PFSK-1 (cell line): ENCODE results near the gene SEC31A.

ENCODE experiments used
- TAF1 ChIP-seq: IDR thresholded peaks from 2 replicates; pipeline ENCODE4 v1.6.1; 2012; ENCODE audit warnings: low read length, control low read depth, borderline replicate concordance; ENCODE audit not compliant: insufficient read depth
- TF ChIP-seq, protein P1 (sequence below), 2 experiments: IDR thresholded peaks; 2 replicates each; pipeline versions ENCODE4 v1.6.1 to v1.8.0; 2011 to 2012; ENCODE audit warnings: low read depth in 2 of 2, low read length in 2 of 2, control low read depth in 1 of 2, inconsistent platforms in 1 of 2, mild to moderate bottlenecking in 1 of 2, moderate library complexity in 1 of 2; ENCODE audit not compliant: insufficient read depth in 1 of 2

DNA sequence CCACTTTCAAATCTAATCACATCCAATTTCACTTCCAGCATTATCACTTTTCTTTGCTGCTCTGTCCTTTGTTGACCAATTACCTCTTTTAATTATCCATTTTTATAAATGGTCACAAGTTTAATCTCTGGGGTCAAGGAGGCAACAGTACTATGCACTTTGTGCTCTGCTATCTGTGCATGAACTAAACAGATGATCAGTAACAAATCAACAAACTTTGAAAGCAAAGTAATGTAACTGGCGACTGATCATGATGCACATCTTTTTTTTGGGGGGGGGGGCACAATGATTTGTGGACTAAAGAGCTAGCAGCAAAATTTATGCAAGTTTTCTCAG, 1.5 kb upstream of the SEC31A start:
- TF ChIP-seq TAF1 = no peak
- TF ChIP-seq, protein P1, sequence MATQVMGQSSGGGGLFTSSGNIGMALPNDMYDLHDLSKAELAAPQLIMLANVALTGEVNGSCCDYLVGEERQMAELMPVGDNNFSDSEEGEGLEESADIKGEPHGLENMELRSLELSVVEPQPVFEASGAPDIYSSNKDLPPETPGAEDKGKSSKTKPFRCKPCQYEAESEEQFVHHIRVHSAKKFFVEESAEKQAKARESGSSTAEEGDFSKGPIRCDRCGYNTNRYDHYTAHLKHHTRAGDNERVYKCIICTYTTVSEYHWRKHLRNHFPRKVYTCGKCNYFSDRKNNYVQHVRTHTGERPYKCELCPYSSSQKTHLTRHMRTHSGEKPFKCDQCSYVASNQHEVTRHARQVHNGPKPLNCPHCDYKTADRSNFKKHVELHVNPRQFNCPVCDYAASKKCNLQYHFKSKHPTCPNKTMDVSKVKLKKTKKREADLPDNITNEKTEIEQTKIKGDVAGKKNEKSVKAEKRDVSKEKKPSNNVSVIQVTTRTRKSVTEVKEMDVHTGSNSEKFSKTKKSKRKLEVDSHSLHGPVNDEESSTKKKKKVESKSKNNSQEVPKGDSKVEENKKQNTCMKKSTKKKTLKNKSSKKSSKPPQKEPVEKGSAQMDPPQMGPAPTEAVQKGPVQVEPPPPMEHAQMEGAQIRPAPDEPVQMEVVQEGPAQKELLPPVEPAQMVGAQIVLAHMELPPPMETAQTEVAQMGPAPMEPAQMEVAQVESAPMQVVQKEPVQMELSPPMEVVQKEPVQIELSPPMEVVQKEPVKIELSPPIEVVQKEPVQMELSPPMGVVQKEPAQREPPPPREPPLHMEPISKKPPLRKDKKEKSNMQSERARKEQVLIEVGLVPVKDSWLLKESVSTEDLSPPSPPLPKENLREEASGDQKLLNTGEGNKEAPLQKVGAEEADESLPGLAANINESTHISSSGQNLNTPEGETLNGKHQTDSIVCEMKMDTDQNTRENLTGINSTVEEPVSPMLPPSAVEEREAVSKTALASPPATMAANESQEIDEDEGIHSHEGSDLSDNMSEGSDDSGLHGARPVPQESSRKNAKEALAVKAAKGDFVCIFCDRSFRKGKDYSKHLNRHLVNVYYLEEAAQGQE (IDR thresholded peaks at IDR 0.05; ENCODE audit: insufficient read depth in 1 of 2, low read depth in 2 of 2, low read length in 2 of 2) = no peak
